ENCODE measurements around the gene ARG2.

Gene ARG2

GRCh38 chr14:67695394-67695949 lies 75.8 kb downstream of the ARG2 start, which contains the start of gene RDH11:
RDH11 (minus strand) TSS chr14:67695764; CDS start chr14:67695703, 61 bp downstream.
- DNase-seq, result peak; percentile 94

GRCh38 chr14:67697006-67697405 lies 77.3 kb downstream of the ARG2 start:
- DNase-seq, result no peak

GRCh38 chr14:67698179-67698578 lies 78.5 kb downstream of the ARG2 start:
- DNase-seq, result no peak

Measured in activated CD4-positive, alpha-beta T cell treated with anti-CD3 and anti-CD28 coated beads, Interleukin-10, Interleukin-2, amounts not matched to agents 100 ng/mL and 50 ng/mL, durations not matched to agents 16 hours and 8 hours (primary cell).